Breast epithelium (tissue), 3 donors: ENCODE measurements around the gene ENAH.

Source experiments
- POLR2A ChIP-seq: fragments of 450-650 bp; IDR thresholded peaks from one replicate; pipeline ENCODE4 v1.6.1; 2016; ENCODE audit warnings: antibody characterized with exemption, mild to moderate bottlenecking, moderate library complexity
- TF ChIP-seq, protein P1 (sequence below), 3 donors: fragments of 450-650 bp; IDR thresholded peaks; one replicate each; pipeline ENCODE4 v1.5.1; 2016 to 2017; ENCODE audit warnings: antibody characterized with exemption in 3 of 3, mild to moderate bottlenecking in 3 of 3, moderate library complexity in 3 of 3

DNA sequence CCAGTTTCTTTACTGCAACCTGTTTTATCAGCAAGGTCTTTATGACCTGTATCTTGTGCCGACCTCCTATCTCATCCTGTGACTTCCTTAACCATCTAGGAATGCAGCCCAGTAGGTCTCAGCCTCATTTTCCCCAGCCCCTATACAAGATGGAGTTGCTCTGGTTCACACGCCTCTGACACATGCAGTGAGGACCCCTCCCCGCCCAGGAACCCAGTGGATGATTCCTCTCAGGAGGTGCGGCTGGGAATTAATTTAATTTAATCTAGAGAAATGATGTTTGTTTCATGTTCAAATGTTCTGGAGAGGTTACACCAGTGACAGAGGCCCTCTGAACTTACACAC, 186.1 kb downstream of the ENAH start:
- TF ChIP-seq, protein P1, sequence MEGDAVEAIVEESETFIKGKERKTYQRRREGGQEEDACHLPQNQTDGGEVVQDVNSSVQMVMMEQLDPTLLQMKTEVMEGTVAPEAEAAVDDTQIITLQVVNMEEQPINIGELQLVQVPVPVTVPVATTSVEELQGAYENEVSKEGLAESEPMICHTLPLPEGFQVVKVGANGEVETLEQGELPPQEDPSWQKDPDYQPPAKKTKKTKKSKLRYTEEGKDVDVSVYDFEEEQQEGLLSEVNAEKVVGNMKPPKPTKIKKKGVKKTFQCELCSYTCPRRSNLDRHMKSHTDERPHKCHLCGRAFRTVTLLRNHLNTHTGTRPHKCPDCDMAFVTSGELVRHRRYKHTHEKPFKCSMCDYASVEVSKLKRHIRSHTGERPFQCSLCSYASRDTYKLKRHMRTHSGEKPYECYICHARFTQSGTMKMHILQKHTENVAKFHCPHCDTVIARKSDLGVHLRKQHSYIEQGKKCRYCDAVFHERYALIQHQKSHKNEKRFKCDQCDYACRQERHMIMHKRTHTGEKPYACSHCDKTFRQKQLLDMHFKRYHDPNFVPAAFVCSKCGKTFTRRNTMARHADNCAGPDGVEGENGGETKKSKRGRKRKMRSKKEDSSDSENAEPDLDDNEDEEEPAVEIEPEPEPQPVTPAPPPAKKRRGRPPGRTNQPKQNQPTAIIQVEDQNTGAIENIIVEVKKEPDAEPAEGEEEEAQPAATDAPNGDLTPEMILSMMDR (IDR thresholded peaks at IDR 0.05), result no peak
- no peak for TF ChIP-seq POLR2A
